Gastrocnemius medialis (tissue), 4 donors: ENCODE results near the gene SUPT3H.

ENCODE experiments used
- CTCF ChIP-seq, 5 experiments: fragments of 450-650 bp in 3 of 5; fragments of 200-600 bp in 2 of 5; sonication (generic) in 2 of 5; IDR thresholded peaks in 4 of 5; conservative IDR thresholded peaks in 1 of 5; 1 replicate in 4 of 5; 2 replicates in 1 of 5; pipeline ENCODE4 v1.5.1; 2016 to 2019; ENCODE audit warnings: antibody characterized with exemption in 5 of 5, mild to moderate bottlenecking in 3 of 5, moderate library complexity in 3 of 5
- POLR2A ChIP-seq, 2 donors: fragments of 450-650 bp; IDR thresholded peaks; one replicate each; pipeline ENCODE4 v1.6.1; 2017; ENCODE audit warnings: antibody characterized with exemption in 2 of 2, mild to moderate bottlenecking in 2 of 2, moderate library complexity in 2 of 2

- TF ChIP-seq CTCF (IDR thresholded peaks at IDR 0.05 in 4 of 5, conservative IDR thresholded peaks at IDR 0.05 in 1 of 5) (no peak), POLR2A (IDR thresholded peaks at IDR 0.05) (no peak)
Observed at GRCh38 chr6:44824567-44824966, 553.2 kb downstream of the SUPT3H start.
